Uterus (tissue), 2 donors: ENCODE data around the gene KCNQ1.

Experiments
- POLR2A ChIP-seq, 2 donors: fragments of 450-650 bp; IDR thresholded peaks; one replicate each; pipeline ENCODE4 v1.6.1; 2016; ENCODE audit warnings: antibody characterized with exemption in 2 of 2, mild to moderate bottlenecking in 1 of 2, moderate library complexity in 1 of 2
- TF ChIP-seq, protein P1 (sequence below), 4 experiments: fragments of 200-600 bp in 2 of 4; fragments of 450-650 bp in 2 of 4; sonication (generic) in 2 of 4; IDR thresholded peaks; one replicate each; pipeline ENCODE4 v1.5.1; 2016 to 2019; ENCODE audit warnings: antibody characterized with exemption in 4 of 4, mild to moderate bottlenecking in 2 of 4, moderate library complexity in 1 of 4

DNA sequence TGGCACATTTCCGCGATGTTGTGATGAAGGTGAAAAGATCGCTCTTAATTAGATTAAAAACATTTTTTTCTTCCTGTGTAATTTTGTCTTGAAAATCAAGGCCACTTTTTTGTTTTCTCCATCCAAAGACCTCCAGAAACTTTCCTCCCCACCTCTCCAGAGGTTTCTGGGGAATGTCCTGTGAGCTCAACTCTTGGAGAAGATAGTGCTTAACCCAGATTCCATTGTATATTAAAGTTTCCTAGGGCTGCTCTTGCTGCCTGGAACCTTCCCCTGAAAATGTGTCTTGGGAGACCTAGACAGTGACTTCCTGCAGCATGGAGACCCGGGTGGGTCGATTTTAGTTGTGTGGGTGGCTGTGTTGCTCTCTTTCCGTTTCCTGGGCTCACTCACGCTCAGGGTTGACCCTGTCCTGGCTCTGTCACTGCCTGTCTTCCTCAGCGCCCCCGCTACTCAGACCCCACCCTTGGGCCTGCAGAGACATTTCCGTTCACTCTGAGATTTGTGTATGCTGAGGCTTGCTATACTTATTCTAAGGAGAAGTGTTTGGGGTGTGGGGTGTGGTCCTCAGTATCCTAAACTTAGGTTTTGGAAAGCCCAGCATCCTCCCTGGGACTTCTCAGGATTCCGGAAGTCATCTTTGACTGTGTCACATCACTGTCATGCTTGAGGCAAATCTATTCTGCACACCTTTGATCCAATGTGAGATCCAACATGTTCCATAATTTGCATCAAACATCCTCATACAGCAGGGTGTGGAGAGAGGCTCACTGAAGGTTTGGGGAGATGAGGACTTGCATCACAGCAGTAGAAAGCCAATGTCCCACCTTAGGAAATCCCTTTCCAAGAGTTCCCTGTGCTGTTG is 207.8 kb downstream of the KCNQ1 start:
- no peak for TF ChIP-seq POLR2A (IDR thresholded peaks at IDR 0.05)
- TF ChIP-seq, protein P1, sequence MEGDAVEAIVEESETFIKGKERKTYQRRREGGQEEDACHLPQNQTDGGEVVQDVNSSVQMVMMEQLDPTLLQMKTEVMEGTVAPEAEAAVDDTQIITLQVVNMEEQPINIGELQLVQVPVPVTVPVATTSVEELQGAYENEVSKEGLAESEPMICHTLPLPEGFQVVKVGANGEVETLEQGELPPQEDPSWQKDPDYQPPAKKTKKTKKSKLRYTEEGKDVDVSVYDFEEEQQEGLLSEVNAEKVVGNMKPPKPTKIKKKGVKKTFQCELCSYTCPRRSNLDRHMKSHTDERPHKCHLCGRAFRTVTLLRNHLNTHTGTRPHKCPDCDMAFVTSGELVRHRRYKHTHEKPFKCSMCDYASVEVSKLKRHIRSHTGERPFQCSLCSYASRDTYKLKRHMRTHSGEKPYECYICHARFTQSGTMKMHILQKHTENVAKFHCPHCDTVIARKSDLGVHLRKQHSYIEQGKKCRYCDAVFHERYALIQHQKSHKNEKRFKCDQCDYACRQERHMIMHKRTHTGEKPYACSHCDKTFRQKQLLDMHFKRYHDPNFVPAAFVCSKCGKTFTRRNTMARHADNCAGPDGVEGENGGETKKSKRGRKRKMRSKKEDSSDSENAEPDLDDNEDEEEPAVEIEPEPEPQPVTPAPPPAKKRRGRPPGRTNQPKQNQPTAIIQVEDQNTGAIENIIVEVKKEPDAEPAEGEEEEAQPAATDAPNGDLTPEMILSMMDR (IDR thresholded peaks at IDR 0.05), result no peak
